ENCODE results near the gene SNX17.

GRCh38 chr2:27336173-27336572 lies 34.2 kb upstream of the SNX17 start:
- no peak for TF ChIP-seq CTCF (IDR thresholded peaks at IDR 0.05)
- TF ChIP-seq POLR2A (IDR thresholded peaks at IDR 0.05): no peak
